Measurements from ENCODE around the gene CLEC18A. TPM values are rescaled to one million over a fixed set of nuclear protein-coding genes. Genes with fewer than 3 reads are reported as not detected.
"Not testable (repeated sequence)": the region's sequence is repeated elsewhere in the genome, so short reads cannot be mapped to it uniquely, and the experiment has no call there.

The CLEC18A gene
- total RNA-seq, 1 experiment from 2014 or later: 1.6 TPM

- H3T11ph ChIP-seq (ENCODE audit: low read length); H4K91ac ChIP-seq (ENCODE audit: insufficient read length, low read depth, low read length); H2BK20ac ChIP-seq (ENCODE audit: low read depth, low read length, poor library complexity, severe bottlenecking); H3K79me1 ChIP-seq (ENCODE audit: insufficient read depth, low read depth, low read length, poor library complexity, severe bottlenecking); H3K23ac ChIP-seq (ENCODE audit: insufficient read length, low read depth, low read length); H3K27me3 Mint-ChIP-seq (ENCODE audit: low read depth); H3K27ac Mint-ChIP-seq; H3K4me1 ChIP-seq (ENCODE audit: insufficient read depth, low read length); H3K4me2 ChIP-seq (ENCODE audit: insufficient read depth, insufficient read length, low read length); H3K9me3 Mint-ChIP-seq; H3K4me1 Mint-ChIP-seq; H3K56ac ChIP-seq (ENCODE audit: insufficient read length, low read depth, low read length); H2BK12ac ChIP-seq (ENCODE audit: insufficient read length, low read depth, low read length); H4K5ac ChIP-seq (ENCODE audit: insufficient read length, low read depth, low read length); H2AK5ac ChIP-seq (ENCODE audit: insufficient read length, low read length); H4K20me1 ChIP-seq (ENCODE audit: control insufficient read depth, insufficient read depth, insufficient read length); H3K36me3 Mint-ChIP-seq (ENCODE audit: insufficient read depth in 1 of 3, low read depth in 3 of 3); H3K27me3 ChIP-seq (ENCODE audit: insufficient read depth, low read length); H3K23me2 ChIP-seq (ENCODE audit: insufficient read length, low read depth, low read length, poor library complexity, severe bottlenecking); H2AFZ ChIP-seq (ENCODE audit: low read length); H3K79me2 ChIP-seq (ENCODE audit: insufficient read depth, low read length); H3K4ac ChIP-seq (ENCODE audit: low read depth, low read length); H3K14ac ChIP-seq (ENCODE audit: insufficient read depth, low read length); H2BK120ac ChIP-seq (ENCODE audit: low read depth, low read length, poor library complexity, severe bottlenecking); DNase-seq; H3K4me3 Mint-ChIP-seq; H3K9ac ChIP-seq (ENCODE audit: extremely low read depth, insufficient read length, low read length); H4K8ac ChIP-seq (replicated peaks; ENCODE audit: insufficient read length, low read depth, low read length); H3K27ac ChIP-seq (ENCODE audit: insufficient read length, low read depth, low read length); H3K9me3 ChIP-seq (ENCODE audit: control insufficient read depth, low read depth, low read length); H2BK5ac ChIP-seq (ENCODE audit: insufficient read length, low read length); H2BK15ac ChIP-seq (ENCODE audit: low read depth, low read length); H3K18ac ChIP-seq (ENCODE audit: insufficient read length, low read depth, low read length): not testable (repeated sequence)
- no CpG with 5 or more reads among the region's 10 CpGs for WGBS (ENCODE audit: extremely low coverage, insufficient read length, low lambda C conversion rate)
Observed at GRCh38 chr16:69968125-69968524, 17.0 kb downstream of the CLEC18A start.

- not testable (repeated sequence) for H3K79me1 ChIP-seq (ENCODE audit: insufficient read depth, low read depth, low read length, poor library complexity, severe bottlenecking); DNase-seq; H2BK15ac ChIP-seq (ENCODE audit: low read depth, low read length); H3K4me1 Mint-ChIP-seq; H3K14ac ChIP-seq (ENCODE audit: insufficient read depth, low read length); H3K27ac Mint-ChIP-seq; H2BK20ac ChIP-seq (ENCODE audit: low read depth, low read length, poor library complexity, severe bottlenecking); H3K9me3 ChIP-seq (ENCODE audit: control insufficient read depth, low read depth, low read length); H3K4me2 ChIP-seq (ENCODE audit: insufficient read depth, insufficient read length, low read length); H3K79me2 ChIP-seq (ENCODE audit: insufficient read depth, low read length); H3K4me3 Mint-ChIP-seq; H3T11ph ChIP-seq (ENCODE audit: low read length); H3K9ac ChIP-seq (ENCODE audit: extremely low read depth, insufficient read length, low read length); H3K4me1 ChIP-seq (ENCODE audit: insufficient read depth, low read length); H3K23me2 ChIP-seq (ENCODE audit: insufficient read length, low read depth, low read length, poor library complexity, severe bottlenecking); H2BK5ac ChIP-seq (ENCODE audit: insufficient read length, low read length); H2AFZ ChIP-seq (ENCODE audit: low read length); H3K27me3 Mint-ChIP-seq (ENCODE audit: low read depth); H3K27me3 ChIP-seq (ENCODE audit: insufficient read depth, low read length); H3K36me3 Mint-ChIP-seq (ENCODE audit: insufficient read depth in 1 of 3, low read depth in 3 of 3); H3K4ac ChIP-seq (ENCODE audit: low read depth, low read length); H2AK5ac ChIP-seq (ENCODE audit: insufficient read length, low read length); H4K91ac ChIP-seq (ENCODE audit: insufficient read length, low read depth, low read length); H3K18ac ChIP-seq (ENCODE audit: insufficient read length, low read depth, low read length); H4K5ac ChIP-seq (ENCODE audit: insufficient read length, low read depth, low read length); H2BK12ac ChIP-seq (ENCODE audit: insufficient read length, low read depth, low read length); H3K27ac ChIP-seq (ENCODE audit: insufficient read length, low read depth, low read length); H3K23ac ChIP-seq (ENCODE audit: insufficient read length, low read depth, low read length); H3K56ac ChIP-seq (ENCODE audit: insufficient read length, low read depth, low read length); H2BK120ac ChIP-seq (ENCODE audit: low read depth, low read length, poor library complexity, severe bottlenecking); H3K9me3 Mint-ChIP-seq; H4K8ac ChIP-seq (replicated peaks; ENCODE audit: insufficient read length, low read depth, low read length); H4K20me1 ChIP-seq (ENCODE audit: control insufficient read depth, insufficient read depth, insufficient read length)
- no CpG with 5 or more reads among the region's 4 CpGs for WGBS (ENCODE audit: extremely low coverage, insufficient read length, low lambda C conversion rate)
Observed at GRCh38 chr16:69969657-69970056, 18.5 kb downstream of the CLEC18A start.
